ENCODE data around the gene PDCD11.

The PDCD11 gene

DNA sequence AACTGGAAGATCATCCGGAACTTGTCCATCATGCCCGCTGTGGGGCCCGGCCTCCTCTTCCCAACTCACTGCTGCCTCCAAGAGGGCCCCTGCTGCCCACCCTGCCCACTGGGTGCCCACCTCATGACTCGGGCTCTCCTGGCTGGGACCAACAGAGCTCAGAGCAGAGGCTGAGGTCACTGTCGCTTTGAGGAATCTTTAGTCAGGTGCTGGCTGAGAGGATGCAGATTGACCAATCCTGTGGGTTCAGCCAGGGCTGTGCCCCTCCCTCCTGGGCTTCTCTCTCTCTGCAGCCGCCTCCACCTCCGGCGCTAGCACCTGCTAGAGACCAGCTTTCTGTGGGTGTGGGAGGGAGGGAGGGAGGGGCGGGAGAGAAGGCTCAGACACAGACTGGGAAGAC, 62.3 kb downstream of the PDCD11 start, which contains the start of gene CALHM1:
Gene CALHM1, minus strand, starts transcription at position 181 of the 400 bp plus-strand sequence. Its CDS starts 149 bp downstream, at position 32.
- DNase-seq (ENCODE audit: low spot score), result peak; percentile 93
- TF ChIP-seq, protein P1, sequence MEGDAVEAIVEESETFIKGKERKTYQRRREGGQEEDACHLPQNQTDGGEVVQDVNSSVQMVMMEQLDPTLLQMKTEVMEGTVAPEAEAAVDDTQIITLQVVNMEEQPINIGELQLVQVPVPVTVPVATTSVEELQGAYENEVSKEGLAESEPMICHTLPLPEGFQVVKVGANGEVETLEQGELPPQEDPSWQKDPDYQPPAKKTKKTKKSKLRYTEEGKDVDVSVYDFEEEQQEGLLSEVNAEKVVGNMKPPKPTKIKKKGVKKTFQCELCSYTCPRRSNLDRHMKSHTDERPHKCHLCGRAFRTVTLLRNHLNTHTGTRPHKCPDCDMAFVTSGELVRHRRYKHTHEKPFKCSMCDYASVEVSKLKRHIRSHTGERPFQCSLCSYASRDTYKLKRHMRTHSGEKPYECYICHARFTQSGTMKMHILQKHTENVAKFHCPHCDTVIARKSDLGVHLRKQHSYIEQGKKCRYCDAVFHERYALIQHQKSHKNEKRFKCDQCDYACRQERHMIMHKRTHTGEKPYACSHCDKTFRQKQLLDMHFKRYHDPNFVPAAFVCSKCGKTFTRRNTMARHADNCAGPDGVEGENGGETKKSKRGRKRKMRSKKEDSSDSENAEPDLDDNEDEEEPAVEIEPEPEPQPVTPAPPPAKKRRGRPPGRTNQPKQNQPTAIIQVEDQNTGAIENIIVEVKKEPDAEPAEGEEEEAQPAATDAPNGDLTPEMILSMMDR (IDR thresholded peaks at IDR 0.05; ENCODE audit: borderline replicate concordance, control extremely low read depth, extremely low read depth, insufficient read depth, missing control alignments), result peak; percentile 1
- in situ Hi-C loops (cut with MboI; ENCODE audit: low sequenced_read_pairs, unreplicated experiment), result no loop called here

DNA sequence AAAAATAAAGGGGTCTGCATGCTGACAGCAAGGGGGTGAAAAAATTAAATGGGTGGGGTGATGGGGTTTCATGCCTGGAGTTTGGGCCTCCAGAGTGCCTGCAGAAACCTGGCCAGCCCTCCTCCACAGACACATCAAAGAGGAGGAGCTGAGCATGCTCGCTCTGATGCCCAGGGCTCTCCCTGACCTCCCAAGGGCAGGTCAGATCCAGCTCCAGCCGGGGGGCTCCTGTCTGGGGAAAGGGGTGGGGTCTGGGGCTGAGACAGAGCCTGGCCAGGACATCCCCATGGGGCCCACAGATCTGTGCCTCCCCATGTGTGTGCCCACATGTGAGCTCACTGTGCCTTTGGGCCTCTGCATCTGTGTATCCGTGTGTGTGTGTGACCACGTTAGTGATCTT, 63.2 kb downstream of the PDCD11 start:
- TF ChIP-seq, protein P1 (IDR thresholded peaks at IDR 0.05; ENCODE audit: borderline replicate concordance, control extremely low read depth, extremely low read depth, insufficient read depth, missing control alignments), result no peak
- in situ Hi-C loops (cut with MboI; ENCODE audit: low sequenced_read_pairs, unreplicated experiment), result no loop called here

DNA sequence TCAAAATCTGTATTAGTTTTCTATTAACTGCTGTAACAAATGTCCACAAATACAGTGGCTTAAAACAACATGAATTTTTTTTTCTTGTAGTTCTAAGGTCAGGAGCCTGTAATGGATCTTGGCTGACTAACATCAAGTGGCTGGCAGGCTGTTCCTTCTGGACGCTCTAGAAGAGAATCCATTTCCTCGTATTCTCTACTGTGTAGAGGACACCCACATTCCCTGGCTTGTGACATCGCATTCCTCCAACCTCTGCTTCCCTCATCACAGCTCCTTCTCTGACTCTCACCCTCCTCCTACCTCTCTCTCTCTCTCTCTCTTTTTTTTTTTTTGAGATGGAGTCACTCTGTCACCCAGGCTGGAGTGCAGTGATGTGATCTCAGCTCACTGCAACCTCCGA, 67.1 kb downstream of the PDCD11 start:
- TF ChIP-seq, protein P1 (IDR thresholded peaks at IDR 0.05; ENCODE audit: borderline replicate concordance, control extremely low read depth, extremely low read depth, insufficient read depth, missing control alignments), result no peak
- DNase-seq (ENCODE audit: low spot score), result no peak
- in situ Hi-C loops (cut with MboI; ENCODE audit: low sequenced_read_pairs, unreplicated experiment), result no loop called here

More for the DNA sequence above, 63.2 kb downstream of the PDCD11 start:
- DNase-seq (ENCODE audit: low spot score), result no peak

- in situ Hi-C loops (cut with MboI; ENCODE audit: low sequenced_read_pairs, unreplicated experiment), result no loop called here
- DNase-seq (ENCODE audit: low spot score), result no peak
- TF ChIP-seq, protein P1 (IDR thresholded peaks at IDR 0.05; ENCODE audit: borderline replicate concordance, control extremely low read depth, extremely low read depth, insufficient read depth, missing control alignments), result no peak
These were observed 69.2 kb downstream of the PDCD11 start for GRCh38 chr10:103465411-103466179.

- no peak for DNase-seq (ENCODE audit: low spot score)
- TF ChIP-seq, protein P1 (IDR thresholded peaks at IDR 0.05; ENCODE audit: borderline replicate concordance, control extremely low read depth, extremely low read depth, insufficient read depth, missing control alignments), result no peak
- in situ Hi-C loops (cut with MboI; ENCODE audit: low sequenced_read_pairs, unreplicated experiment), result no loop called here
These were observed 70.3 kb downstream of the PDCD11 start for GRCh38 chr10:103466734-103467133.

DNA sequence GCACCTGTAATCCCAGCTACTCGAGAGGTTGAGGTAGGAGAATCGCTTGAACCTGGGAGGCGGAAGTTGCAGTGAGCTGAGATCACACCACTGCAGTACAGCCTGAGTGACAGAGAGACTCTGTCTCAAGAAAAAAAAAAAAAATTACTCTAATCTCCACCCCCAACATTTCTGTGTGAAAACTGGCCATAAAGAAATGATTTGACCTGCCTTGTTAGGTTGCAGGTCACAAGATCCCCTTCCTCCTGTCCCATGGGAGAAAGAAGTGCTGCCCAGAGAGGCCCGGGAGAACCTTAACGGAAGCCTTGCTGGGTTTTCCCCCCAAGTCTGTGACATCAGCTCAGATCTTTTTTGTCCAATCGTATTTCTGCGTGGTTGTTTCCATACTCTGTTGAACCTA, 71.0 kb downstream of the PDCD11 start:
- in situ Hi-C loops (cut with MboI; ENCODE audit: low sequenced_read_pairs, unreplicated experiment), result no loop called here
- peak; percentile 69 for DNase-seq (ENCODE audit: low spot score)
- TF ChIP-seq, protein P1 (IDR thresholded peaks at IDR 0.05; ENCODE audit: borderline replicate concordance, control extremely low read depth, extremely low read depth, insufficient read depth, missing control alignments), result no peak
